ENCODE results near the gene MCM9.

MCM9 gene

DNA sequence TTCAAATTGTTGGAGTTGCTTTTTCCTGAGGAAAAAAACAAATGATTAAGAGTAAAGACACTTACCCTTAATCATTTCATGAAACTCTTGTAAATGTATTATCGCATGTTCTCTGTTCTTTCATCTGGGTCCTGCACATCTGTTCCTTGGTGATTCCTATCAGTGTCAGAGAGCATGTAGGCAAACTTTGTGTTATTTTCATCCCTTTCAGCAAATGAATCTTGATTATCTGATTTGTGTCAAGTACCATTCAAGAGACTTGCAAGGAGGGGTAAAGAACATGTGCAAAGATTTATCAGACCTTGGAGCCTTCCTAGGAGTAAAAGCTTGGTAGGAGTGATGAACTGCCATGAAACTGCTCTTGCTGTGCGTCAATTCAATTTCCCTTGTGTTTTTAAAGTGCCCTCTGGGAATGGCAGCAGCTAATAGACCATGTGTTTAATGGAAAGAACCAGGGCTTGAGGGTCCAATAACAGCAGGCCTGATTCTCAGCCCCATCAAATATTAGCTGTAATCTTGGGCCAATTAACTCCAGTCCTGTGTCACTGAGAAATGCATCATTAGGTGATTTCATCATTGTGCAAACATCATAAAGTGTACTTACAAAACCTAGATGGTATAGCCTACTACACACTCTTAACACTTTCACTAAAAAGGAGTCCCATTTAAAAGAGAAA lies 164.7 kb downstream of the MCM9 start (continued):
- TF ChIP-seq ZNF530 (tag by site-specific recombination; IDR thresholded peaks at IDR 0.05; ENCODE audit: low read depth) (no peak), ZEB2 (tag by site-specific recombination; IDR thresholded peaks at IDR 0.05) (peak; percentile 55), ZFP37 (tag by site-specific recombination; IDR thresholded peaks at IDR 0.05) (no peak), MZF1 (tag by site-specific recombination; IDR thresholded peaks at IDR 0.05; ENCODE audit: borderline replicate concordance) (no peak), ZNF169 (tag by site-specific recombination; IDR thresholded peaks at IDR 0.05) (no peak), TCF7L2 (IDR thresholded peaks at IDR 0.05; ENCODE audit: borderline replicate concordance, low read depth, low read length) (no peak), ZBTB7A (tag by site-specific recombination; IDR thresholded peaks at IDR 0.05; ENCODE audit: low read depth) (no peak), ZNF701 (tag by site-specific recombination; IDR thresholded peaks at IDR 0.05) (no peak), ZNF629 (tag by site-specific recombination; IDR thresholded peaks at IDR 0.05) (peak; percentile 81), OSR2 (tag by site-specific recombination; IDR thresholded peaks at IDR 0.05) (peak; percentile 75), ZNF146 (tag by site-specific recombination; IDR thresholded peaks at IDR 0.05) (no peak), ZNF596 (tag by site-specific recombination; IDR thresholded peaks at IDR 0.05) (no peak), ZNF280D (tag by site-specific recombination; IDR thresholded peaks at IDR 0.05) (no peak), ZNF623 (tag by site-specific recombination; IDR thresholded peaks at IDR 0.05) (no peak), ZNF23 (tag by site-specific recombination; IDR thresholded peaks at IDR 0.05; ENCODE audit: borderline replicate concordance) (no peak), ZNF292 (tag by site-specific recombination; IDR thresholded peaks at IDR 0.05; ENCODE audit: borderline replicate concordance, low read depth) (no peak), SCRT2 (tag by site-specific recombination; IDR thresholded peaks at IDR 0.05) (no peak), HOXC10 (CRISPR knock-in tag; IDR thresholded peaks at IDR 0.05) (no peak), SCRT1 (tag by site-specific recombination; IDR thresholded peaks at IDR 0.05; ENCODE audit: borderline replicate concordance) (no peak), ZNF19 (tag by site-specific recombination; IDR thresholded peaks at IDR 0.05; ENCODE audit: low read depth) (no peak), ZNF10 (tag by site-specific recombination; IDR thresholded peaks at IDR 0.05) (no peak), ZNF24 (tag by site-specific recombination; IDR thresholded peaks at IDR 0.05) (peak; percentile 65; the same call in 1 of the 2 replicates), ZNF132 (tag by site-specific recombination; IDR thresholded peaks at IDR 0.05; ENCODE audit: borderline replicate concordance) (no peak), ZNF148 (tag by site-specific recombination; IDR thresholded peaks at IDR 0.05; ENCODE audit: borderline replicate concordance) (no peak), IKZF3 (tag by site-specific recombination; IDR thresholded peaks at IDR 0.05) (0 out of 2 replicates have a peak, but pooled peaks have one; percentile 7), ZNF529 (tag by site-specific recombination; IDR thresholded peaks at IDR 0.05; ENCODE audit: insufficient replicate concordance) (no peak)
- TF ChIP-seq, protein P1, sequence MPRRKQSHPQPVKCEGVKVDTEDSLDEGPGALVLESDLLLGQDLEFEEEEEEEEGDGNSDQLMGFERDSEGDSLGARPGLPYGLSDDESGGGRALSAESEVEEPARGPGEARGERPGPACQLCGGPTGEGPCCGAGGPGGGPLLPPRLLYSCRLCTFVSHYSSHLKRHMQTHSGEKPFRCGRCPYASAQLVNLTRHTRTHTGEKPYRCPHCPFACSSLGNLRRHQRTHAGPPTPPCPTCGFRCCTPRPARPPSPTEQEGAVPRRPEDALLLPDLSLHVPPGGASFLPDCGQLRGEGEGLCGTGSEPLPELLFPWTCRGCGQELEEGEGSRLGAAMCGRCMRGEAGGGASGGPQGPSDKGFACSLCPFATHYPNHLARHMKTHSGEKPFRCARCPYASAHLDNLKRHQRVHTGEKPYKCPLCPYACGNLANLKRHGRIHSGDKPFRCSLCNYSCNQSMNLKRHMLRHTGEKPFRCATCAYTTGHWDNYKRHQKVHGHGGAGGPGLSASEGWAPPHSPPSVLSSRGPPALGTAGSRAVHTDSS (tag by site-specific recombination; IDR thresholded peaks at IDR 0.05) = no peak
- TF ChIP-seq, protein P2, sequence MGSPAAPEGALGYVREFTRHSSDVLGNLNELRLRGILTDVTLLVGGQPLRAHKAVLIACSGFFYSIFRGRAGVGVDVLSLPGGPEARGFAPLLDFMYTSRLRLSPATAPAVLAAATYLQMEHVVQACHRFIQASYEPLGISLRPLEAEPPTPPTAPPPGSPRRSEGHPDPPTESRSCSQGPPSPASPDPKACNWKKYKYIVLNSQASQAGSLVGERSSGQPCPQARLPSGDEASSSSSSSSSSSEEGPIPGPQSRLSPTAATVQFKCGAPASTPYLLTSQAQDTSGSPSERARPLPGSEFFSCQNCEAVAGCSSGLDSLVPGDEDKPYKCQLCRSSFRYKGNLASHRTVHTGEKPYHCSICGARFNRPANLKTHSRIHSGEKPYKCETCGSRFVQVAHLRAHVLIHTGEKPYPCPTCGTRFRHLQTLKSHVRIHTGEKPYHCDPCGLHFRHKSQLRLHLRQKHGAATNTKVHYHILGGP (tag by site-specific recombination; IDR thresholded peaks at IDR 0.05) = peak; percentile 28; the same call in 1 of the 2 replicates
- TF ChIP-seq, protein P3, sequence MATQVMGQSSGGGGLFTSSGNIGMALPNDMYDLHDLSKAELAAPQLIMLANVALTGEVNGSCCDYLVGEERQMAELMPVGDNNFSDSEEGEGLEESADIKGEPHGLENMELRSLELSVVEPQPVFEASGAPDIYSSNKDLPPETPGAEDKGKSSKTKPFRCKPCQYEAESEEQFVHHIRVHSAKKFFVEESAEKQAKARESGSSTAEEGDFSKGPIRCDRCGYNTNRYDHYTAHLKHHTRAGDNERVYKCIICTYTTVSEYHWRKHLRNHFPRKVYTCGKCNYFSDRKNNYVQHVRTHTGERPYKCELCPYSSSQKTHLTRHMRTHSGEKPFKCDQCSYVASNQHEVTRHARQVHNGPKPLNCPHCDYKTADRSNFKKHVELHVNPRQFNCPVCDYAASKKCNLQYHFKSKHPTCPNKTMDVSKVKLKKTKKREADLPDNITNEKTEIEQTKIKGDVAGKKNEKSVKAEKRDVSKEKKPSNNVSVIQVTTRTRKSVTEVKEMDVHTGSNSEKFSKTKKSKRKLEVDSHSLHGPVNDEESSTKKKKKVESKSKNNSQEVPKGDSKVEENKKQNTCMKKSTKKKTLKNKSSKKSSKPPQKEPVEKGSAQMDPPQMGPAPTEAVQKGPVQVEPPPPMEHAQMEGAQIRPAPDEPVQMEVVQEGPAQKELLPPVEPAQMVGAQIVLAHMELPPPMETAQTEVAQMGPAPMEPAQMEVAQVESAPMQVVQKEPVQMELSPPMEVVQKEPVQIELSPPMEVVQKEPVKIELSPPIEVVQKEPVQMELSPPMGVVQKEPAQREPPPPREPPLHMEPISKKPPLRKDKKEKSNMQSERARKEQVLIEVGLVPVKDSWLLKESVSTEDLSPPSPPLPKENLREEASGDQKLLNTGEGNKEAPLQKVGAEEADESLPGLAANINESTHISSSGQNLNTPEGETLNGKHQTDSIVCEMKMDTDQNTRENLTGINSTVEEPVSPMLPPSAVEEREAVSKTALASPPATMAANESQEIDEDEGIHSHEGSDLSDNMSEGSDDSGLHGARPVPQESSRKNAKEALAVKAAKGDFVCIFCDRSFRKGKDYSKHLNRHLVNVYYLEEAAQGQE (tag by site-specific recombination; IDR thresholded peaks at IDR 0.05) = no peak
